Left ventricle myocardium inferior (tissue), 1 donor: Measurements from ENCODE around the gene CSTPP1. TPM values are rescaled to one million over a fixed set of nuclear protein-coding genes. Genes with fewer than 3 reads are reported as not detected.
A peak's percentile ranks its signal among the peaks of the same experiment; 100 is the strongest.

Experiments used
- DNase-seq: peaks from one replicate; pipeline ENCODE4 v3.0.0-alpha.2; 2020
- H3K27ac ChIP-seq: fragments of 200-600 bp; replicated peaks from 2 replicates; pipeline ENCODE4 v1.8.0; 2021
- H3K27me3 ChIP-seq: fragments of 200-600 bp; 2 replicates; pipeline ENCODE4 v1.8.0; 2021; ENCODE audit warnings: low read depth
- H3K36me3 ChIP-seq: fragments of 200-600 bp; 2 replicates; pipeline ENCODE4 v1.8.0; 2021
- H3K4me1 ChIP-seq: fragments of 200-600 bp; 2 replicates; pipeline ENCODE4 v1.8.0; 2021
- H3K4me3 ChIP-seq: fragments of 200-600 bp; 2 replicates; pipeline ENCODE4 v1.8.0; 2021; ENCODE audit warnings: mild to moderate bottlenecking, moderate library complexity
- H3K9me3 ChIP-seq: fragments of 200-600 bp; replicated peaks from 2 replicates; pipeline ENCODE4 v1.8.0; 2021
- intact Hi-C: fragments of 100-400 bp; cut with micrococcal nuclease; formaldehyde crosslinking; loops from one replicate; pipeline ENCODE4 v1.11.0; 2022
- total RNA-seq: library from RNA; stranded (reverse); fragmentation: NEBNext Ultra II Directional; extraction: Animal tissue kit (Norgen Biotek cat#: 25700); gene quantifications from one replicate; pipeline ENCODE4 v1.2.1, GENCODE V29; 2021
- TF ChIP-seq, protein P1 (sequence below): fragments of 200-600 bp; IDR thresholded peaks from 2 replicates; pipeline ENCODE4 v1.8.0; 2021; ENCODE audit warnings: antibody characterized with exemption, mild to moderate bottlenecking, borderline replicate concordance
- donor health status: DM: no; HTN: yes; CAD: no; lungs with severe emphysema.

CSTPP1 gene
- total RNA-seq, 1 donor from 2014 or later, result 12.9 TPM

DNA sequence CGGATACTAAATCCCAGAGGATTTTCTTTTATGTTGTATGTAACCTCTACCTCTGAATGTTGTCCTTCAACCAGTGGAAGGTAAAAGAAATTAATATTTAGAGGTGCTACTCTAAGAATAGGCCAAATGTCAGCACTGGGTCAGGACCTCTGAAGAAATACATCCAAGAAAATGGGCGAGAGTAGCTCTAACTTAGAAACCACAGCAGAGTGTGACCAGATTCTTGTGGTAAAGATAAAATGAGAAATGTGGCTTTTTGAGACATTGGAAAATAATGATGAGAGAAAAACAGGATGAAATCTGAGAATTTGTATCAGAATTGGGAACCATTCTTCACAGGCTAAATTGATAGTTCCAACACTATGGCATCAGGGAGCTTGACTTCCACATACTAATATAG lies 63.5 kb downstream of the CSTPP1 start:
- no peak for DNase-seq
- H3K4me1 ChIP-seq, result peaks cover 30% of the 10 kb centered on the region
- H3K36me3 ChIP-seq, result peaks cover 7% of the 10 kb centered on the region
- no peaks in the 10 kb centered on the region for H3K9me3 ChIP-seq
- no peak overlapping the region for H3K4me3 ChIP-seq
- no peaks in the 10 kb centered on the region for H3K27me3 ChIP-seq
- H3K27ac ChIP-seq, result no peak overlapping the region
- intact Hi-C loops, result no loop called here
- TF ChIP-seq, protein P1, sequence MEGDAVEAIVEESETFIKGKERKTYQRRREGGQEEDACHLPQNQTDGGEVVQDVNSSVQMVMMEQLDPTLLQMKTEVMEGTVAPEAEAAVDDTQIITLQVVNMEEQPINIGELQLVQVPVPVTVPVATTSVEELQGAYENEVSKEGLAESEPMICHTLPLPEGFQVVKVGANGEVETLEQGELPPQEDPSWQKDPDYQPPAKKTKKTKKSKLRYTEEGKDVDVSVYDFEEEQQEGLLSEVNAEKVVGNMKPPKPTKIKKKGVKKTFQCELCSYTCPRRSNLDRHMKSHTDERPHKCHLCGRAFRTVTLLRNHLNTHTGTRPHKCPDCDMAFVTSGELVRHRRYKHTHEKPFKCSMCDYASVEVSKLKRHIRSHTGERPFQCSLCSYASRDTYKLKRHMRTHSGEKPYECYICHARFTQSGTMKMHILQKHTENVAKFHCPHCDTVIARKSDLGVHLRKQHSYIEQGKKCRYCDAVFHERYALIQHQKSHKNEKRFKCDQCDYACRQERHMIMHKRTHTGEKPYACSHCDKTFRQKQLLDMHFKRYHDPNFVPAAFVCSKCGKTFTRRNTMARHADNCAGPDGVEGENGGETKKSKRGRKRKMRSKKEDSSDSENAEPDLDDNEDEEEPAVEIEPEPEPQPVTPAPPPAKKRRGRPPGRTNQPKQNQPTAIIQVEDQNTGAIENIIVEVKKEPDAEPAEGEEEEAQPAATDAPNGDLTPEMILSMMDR, result no peak

DNA sequence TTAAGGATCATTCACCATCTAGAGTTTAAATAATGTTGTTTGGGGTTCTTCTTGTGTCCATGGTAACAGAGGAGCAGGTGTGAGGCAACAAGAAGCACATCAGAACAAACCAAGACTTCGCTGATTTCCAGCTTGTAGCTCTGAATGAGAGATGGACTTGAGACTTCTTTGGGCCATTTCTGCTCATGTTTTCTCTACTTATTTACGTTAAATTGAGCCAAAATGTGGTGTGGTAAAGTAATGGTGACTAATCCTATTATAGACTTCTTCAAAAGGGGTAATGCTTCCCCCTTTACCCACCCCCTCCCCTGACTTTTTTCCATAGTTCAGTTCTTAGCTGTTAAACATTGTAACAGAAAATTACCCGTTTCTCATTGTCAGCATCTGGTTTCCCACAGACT lies 65.2 kb downstream of the CSTPP1 start:
- H3K36me3 ChIP-seq, result peaks cover 7% of the 10 kb centered on the region
- DNase-seq, result no peak
- H3K27me3 ChIP-seq, result no peaks in the 10 kb centered on the region
- H3K4me1 ChIP-seq, result peaks cover 39% of the 10 kb centered on the region
- intact Hi-C loops, result no loop called here
- H3K27ac ChIP-seq, result no peak overlapping the region
- H3K9me3 ChIP-seq, result no peaks in the 10 kb centered on the region
- H3K4me3 ChIP-seq, result no peak overlapping the region
- TF ChIP-seq, protein P1, result no peak

DNA sequence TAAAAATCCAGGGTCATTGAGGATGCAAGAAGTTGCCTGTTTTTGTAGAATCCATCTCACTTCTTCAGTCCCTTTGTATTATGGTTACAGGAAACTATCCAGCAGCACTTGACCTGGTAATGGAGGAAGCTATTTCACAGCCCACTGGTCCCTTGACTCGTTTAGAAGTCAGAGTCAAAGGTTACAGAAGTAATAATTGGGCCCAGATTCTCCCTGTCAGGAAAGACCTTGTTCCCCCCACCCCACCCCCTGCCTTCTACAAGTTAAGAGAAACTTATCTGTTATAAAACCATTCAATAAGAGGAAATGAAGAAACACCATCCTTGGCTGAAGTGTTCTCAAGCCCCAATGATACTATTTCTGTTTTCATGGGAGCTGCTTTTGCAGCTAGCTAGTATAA lies 65.8 kb downstream of the CSTPP1 start:
- intact Hi-C loops, result no loop called here
- TF ChIP-seq, protein P1, result no peak
- Histone ChIP-seq H3K4me3 (no peak overlapping the region), H3K36me3 (peaks cover 7% of the 10 kb centered on the region), H3K27me3 (no peaks in the 10 kb centered on the region), H3K4me1 (peaks cover 39% of the 10 kb centered on the region), H3K27ac (no peak overlapping the region), H3K9me3 (no peaks in the 10 kb centered on the region)
- no peak for DNase-seq

DNA sequence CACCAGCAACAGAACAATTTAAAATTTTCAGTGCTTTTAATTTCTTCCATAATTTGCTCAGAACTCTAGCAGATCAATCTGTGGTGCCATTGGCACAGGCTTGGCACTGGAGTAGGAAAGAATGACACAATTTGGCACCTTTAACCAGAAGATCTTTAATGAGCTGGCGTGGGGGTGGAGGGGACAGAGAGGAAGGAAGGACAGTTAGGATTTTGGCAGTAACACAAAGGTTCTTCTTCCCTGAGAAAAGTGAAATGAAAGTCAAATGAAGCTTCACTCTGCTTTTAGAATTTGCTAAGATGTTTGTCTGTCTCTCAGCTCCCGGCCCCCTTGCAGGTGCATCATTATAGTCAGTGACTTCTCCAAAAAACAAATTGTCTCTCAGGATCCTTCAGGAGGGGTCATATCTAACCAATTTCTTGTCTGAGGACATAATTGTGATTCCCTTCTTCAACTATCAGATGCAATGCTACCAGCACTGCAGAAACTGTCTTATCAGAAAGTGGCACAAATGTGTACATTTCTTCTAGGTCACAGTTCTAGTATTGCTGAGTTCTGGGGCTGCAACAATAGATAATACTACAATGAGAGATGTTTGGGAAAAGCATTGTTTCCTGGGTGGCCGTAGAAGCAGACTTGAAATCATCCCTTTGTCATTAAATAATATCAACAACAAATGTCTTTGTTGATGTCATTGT lies 66.8 kb downstream of the CSTPP1 start:
- peaks cover 39% of the 10 kb centered on the region for H3K4me1 ChIP-seq
- TF ChIP-seq, protein P1, result no peak
- H3K27me3 ChIP-seq, result no peaks in the 10 kb centered on the region
- H3K4me3 ChIP-seq, result no peak overlapping the region
- no peak for DNase-seq
- intact Hi-C loops, result no loop called here
- no peak overlapping the region for H3K27ac ChIP-seq
- H3K9me3 ChIP-seq, result no peaks in the 10 kb centered on the region
- no peaks in the 10 kb centered on the region for H3K36me3 ChIP-seq

DNA sequence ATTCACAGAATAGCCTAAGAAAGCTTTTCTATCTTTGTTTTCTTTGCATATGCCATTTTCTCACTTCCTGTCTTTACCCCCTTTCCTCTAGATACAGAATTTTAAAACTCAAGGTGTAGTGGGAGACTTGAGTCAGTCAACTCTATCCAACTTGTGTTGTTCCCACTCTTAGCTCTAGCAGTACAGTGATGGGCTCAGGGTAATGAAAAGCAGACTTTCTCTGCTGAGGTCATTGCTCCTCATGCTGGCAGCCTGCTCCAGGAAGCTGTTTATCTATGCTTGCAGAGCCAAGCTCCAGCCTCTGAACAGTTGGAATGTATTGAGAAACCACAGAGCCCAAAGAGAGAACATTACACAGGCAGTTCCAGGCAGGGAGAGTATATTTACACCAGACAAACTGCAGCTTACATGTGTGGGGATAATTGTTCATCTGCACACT lies 68.1 kb downstream of the CSTPP1 start:
- H3K27ac ChIP-seq, result peak overlapping the region; percentile 69
- H3K27me3 ChIP-seq, result no peaks in the 10 kb centered on the region
- H3K9me3 ChIP-seq, result no peaks in the 10 kb centered on the region
- H3K4me3 ChIP-seq, result no peak overlapping the region
- TF ChIP-seq, protein P1, result no peak
- H3K36me3 ChIP-seq, result no peaks in the 10 kb centered on the region
- intact Hi-C loops, result no loop called here
- H3K4me1 ChIP-seq, result peaks cover 39% of the 10 kb centered on the region
- peak; percentile 75 for DNase-seq
